Renal cortical epithelial cell (primary cell): ENCODE measurements around the gene CNN2. TPM values are rescaled to one million over a fixed set of nuclear protein-coding genes. Genes with fewer than 3 reads are reported as not detected.

Source experiments
- DNase-seq: peaks from one replicate; pipeline ENCODE4 v3.0.0-alpha.2; 2011; ENCODE audit warnings: low read depth
- total RNA-seq: library from RNA; depleted of rRNA; stranded (reverse); fragments of >200 nt; gene quantifications from 2 replicates; pipeline ENCODE4 v1.2.3, GENCODE V29; 2014

Gene CNN2
- total RNA-seq, 1 donor from 2014 or later = 501 TPM

GRCh38 chr19:1080360-1081161 lies 54.2 kb downstream of the CNN2 start:
- no peak for DNase-seq

GRCh38 chr19:1081301-1082164 lies 55.1 kb downstream of the CNN2 start:
- no peak for DNase-seq

GRCh38 chr19:1082165-1082927 lies 55.9 kb downstream of the CNN2 start:
- peak; percentile 57 for DNase-seq

GRCh38 chr19:1082928-1083816 lies 56.8 kb downstream of the CNN2 start:
- DNase-seq = no peak

GRCh38 chr19:1084024-1084868 lies 57.8 kb downstream of the CNN2 start:
- DNase-seq = peak; percentile 65

GRCh38 chr19:1085053-1085658 lies 58.7 kb downstream of the CNN2 start:
- no peak for DNase-seq

- no peak for DNase-seq
Observed at GRCh38 chr19:1085676-1086442, 59.5 kb downstream of the CNN2 start.

- DNase-seq = no peak
Observed at GRCh38 chr19:1086613-1087012, 60.2 kb downstream of the CNN2 start.

- DNase-seq = no peak
Observed at GRCh38 chr19:1087813-1088415, 61.5 kb downstream of the CNN2 start.

GRCh38 chr19:1088416-1089010 lies 62.1 kb downstream of the CNN2 start:
- DNase-seq = no peak

Other genes starting within 250 kb of the CNN2 start
- 67.7 and 134 TPM in 2 replicates for gene PTBP1, start 229.2 kb upstream of the CNN2 start, total RNA-seq
- gene PLPPR3, start 204.7 kb upstream of the CNN2 start, total RNA-seq = 0.50 and 0.87 TPM in 2 replicates
- gene AZU1, start 198.8 kb upstream of the CNN2 start, total RNA-seq = not detected in 2 replicates
- not detected in 2 replicates for gene PRTN3, start 185.6 kb upstream of the CNN2 start, total RNA-seq
- not detected in 2 replicates for gene ELANE, start 174.3 kb upstream of the CNN2 start, total RNA-seq
- 2.1 and 3.1 TPM in 2 replicates for gene CFD, start 166.9 kb upstream of the CNN2 start, total RNA-seq
- 22.6 and 55.4 TPM in 2 replicates for gene MED16, start 133.4 kb upstream of the CNN2 start, total RNA-seq
- not detected in 2 replicates for gene RNU6-9, start 133.1 kb upstream of the CNN2 start, total RNA-seq
- 36.6 and 38.3 TPM in 2 replicates for gene R3HDM4, start 113.4 kb upstream of the CNN2 start, total RNA-seq
- gene KISS1R, start 109.3 kb upstream of the CNN2 start, total RNA-seq = not detected in 2 replicates
- 9.5 and 18.8 TPM in 2 replicates for gene ARID3A, start 100.6 kb upstream of the CNN2 start, total RNA-seq
- gene WDR18, start 42.3 kb upstream of the CNN2 start, total RNA-seq = 31.1 and 50.4 TPM in 2 replicates
- 2.4 and 3.6 TPM in 2 replicates for gene GRIN3B, start 26.2 kb upstream of the CNN2 start, total RNA-seq
- gene TMEM259, start 5.5 kb upstream of the CNN2 start, total RNA-seq = 63.4 and 114 TPM in 2 replicates
- not detected in 2 replicates for gene RNU6-2, start 5.1 kb upstream of the CNN2 start, total RNA-seq
- gene ABCA7, start 13.5 kb downstream of the CNN2 start, total RNA-seq = 15.6 and 24.6 TPM in 2 replicates
- gene ARHGAP45, start 40.6 kb downstream of the CNN2 start, total RNA-seq = 8.3 and 13.4 TPM in 2 replicates
- 101 and 168 TPM in 2 replicates for gene POLR2E, start 68.8 kb downstream of the CNN2 start, total RNA-seq
- gene GPX4, start 77.4 kb downstream of the CNN2 start, total RNA-seq = 205 and 337 TPM in 2 replicates
- gene SBNO2, start 147.7 kb downstream of the CNN2 start, total RNA-seq = 40.5 and 113 TPM in 2 replicates
- 113 and 140 TPM in 2 replicates for gene STK11, start 179.2 kb downstream of the CNN2 start, total RNA-seq
- gene CBARP, start 211.4 kb downstream of the CNN2 start, total RNA-seq = 0.87 and 4.3 TPM in 2 replicates
- gene ATP5F1D, start 215.1 kb downstream of the CNN2 start, total RNA-seq = 29.0 and 29.2 TPM in 2 replicates
- gene MIDN, start 222.0 kb downstream of the CNN2 start, total RNA-seq = 12.2 and 44.9 TPM in 2 replicates
- gene CIRBP, start 242.7 kb downstream of the CNN2 start, total RNA-seq = 174 and 314 TPM in 2 replicates
- gene FAM174C, start 248.9 kb downstream of the CNN2 start, total RNA-seq = 13.9 and 21.5 TPM in 2 replicates